Activated T-helper 1 cell treated with Interleukin-2 at 50 U/mL for 16 hours (primary cell): ENCODE data around the gene OCA2.

Experiments
- DNase-seq: peaks from one replicate; pipeline ENCODE4 v3.0.0-alpha.2; 2020; ENCODE audit warnings: low read depth

Gene OCA2

DNA sequence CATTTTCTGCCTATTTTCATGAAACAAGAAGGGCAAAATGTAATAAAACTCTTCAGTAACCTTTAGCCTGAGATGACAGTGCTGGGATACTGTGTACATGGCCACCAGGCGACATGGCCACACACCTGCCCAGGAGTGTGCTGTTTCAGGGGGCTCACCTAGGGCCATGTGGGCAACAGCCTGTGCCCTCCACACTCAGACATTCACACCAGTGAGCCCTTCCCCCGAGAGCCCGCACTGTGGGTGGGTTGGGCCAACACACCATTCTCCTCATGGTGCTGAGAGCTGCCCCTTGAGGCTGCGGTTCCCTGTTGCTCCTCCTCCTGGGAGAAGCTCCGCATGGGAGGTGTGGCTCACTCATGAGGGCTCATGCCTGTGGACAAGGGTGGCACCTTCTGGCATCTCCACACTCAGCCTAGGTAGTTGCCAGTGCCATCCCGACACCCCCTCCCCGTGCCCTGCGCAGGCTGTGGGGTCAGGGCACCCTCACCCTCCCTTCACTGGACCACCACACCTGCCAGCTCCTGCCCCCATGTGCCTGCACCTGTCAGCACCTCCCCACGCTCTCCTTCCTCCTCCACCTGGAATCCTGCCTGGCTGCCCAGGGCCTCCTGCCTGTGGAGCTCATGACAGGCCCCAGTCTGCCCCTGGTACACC, 19.7 kb downstream of the OCA2 start:
- no peak for DNase-seq

DNA sequence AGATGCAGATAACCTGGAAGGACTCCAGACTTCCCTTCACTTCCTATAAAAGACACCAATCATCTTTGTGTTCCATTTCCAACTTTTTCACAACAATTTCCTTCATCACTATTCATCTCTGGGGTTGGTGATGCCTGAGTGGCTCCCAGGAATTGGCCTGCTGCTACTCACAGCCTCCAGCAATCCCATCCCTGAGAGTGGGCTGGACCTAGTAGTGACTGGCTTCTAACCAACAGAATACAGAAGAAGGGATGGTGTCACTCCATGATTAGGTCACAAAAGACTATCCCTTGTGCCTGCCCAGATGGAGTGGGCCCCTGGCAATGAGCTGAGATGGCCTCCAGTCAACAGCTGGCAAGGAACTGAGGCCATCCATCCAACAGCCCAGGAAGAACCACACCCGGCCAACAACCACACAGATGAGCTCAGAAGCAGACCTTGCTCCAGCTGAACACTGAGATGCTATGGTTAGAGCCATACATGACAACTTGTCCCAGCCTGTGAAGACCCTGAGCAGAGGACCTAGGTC, 20.9 kb downstream of the OCA2 start:
- DNase-seq: no peak

DNA sequence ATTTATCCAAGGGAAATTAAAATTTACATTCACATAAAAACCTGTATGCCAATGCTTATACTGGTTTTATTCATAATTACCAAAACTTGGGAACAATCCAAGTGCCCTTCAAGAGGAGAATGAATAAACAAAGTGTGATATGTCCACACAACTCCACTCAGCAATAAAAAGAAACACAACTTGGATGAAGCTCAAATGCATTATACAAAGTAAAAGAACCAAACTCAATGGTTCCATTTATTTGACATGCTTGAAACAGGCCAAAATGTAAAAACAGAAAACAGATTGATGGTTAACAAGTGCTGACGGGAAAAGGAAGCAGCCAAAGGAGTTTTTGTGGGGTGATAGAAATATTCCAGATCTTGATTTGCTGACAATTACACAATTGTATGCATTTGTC, 23.5 kb downstream of the OCA2 start:
- DNase-seq: no peak

DNA sequence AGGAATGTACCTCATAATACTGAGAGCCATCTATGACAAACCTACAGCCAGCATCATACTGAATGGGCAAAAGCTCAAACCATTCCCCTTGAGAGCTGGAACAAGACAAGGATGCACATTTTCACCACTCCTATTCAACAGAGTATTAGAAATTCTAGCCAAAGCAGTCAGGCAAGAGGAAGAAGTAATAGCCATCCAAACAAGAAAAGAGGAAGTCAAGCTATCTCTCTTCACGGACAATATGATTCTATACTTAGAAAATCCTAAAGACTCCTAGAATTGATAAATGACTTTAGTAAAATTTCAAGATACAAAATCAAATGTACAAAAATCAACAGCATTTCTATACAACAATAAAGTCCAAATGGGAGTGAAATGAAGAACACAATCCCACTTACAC, 30.2 kb downstream of the OCA2 start:
- no peak for DNase-seq

DNA sequence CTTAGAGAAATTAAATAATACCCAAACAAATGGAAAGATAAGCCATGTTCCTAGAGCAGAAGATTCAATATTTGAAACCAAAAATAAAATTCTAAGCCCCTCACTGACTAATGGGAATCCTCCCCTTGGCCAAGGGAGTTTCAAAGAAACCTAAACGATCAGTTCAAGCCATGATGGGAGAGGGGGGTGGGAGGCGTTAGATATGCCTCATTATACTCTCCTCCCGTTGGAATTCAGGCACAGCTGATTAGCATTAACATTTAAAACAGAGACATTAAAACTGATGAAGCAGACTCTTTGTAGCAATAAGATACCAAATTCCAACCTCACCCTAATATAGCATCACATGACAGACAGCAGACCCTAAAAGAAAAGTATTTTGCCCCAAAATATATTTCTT, 32.9 kb downstream of the OCA2 start:
- DNase-seq: no peak

DNA sequence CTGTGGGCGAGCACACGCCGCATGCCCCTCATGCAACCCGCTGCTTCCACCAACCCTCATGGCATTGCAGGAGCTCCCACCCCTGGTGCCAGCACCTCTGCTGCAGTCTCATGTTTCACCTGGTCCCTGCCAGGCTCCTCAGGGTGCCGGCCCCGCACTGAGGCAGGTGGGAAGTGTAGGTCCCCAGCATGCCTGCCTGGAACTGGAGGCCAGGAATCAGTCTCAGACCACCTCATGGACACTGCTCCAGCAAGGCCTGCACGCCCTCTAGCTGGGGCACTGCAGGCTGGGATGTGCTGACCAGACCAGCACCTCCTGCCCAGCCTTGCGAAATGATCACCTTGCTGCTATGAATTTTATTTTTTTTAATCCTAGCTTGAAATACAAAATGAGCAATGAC, 39.1 kb downstream of the OCA2 start:
- DNase-seq: no peak

DNA sequence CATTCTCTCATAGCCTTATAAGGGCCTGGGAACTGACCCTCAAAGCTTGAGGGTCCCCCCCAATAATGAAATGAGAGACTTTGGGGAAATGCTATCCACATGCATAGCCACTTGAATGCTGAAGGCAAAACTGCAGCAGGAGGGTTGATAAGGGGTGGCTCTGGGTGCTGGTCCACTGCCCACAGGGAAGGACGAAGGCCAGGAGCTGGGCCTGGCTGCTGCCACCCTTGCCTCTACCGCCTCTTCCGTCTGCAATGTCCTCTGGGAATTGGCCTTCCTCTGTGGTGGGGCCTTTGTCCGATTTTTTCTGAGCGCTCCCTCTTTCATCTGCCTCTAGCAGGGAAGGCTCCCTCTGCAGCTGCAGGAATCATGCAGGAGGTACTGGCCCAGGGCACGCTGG, 41.0 kb downstream of the OCA2 start:
- DNase-seq: no peak

DNA sequence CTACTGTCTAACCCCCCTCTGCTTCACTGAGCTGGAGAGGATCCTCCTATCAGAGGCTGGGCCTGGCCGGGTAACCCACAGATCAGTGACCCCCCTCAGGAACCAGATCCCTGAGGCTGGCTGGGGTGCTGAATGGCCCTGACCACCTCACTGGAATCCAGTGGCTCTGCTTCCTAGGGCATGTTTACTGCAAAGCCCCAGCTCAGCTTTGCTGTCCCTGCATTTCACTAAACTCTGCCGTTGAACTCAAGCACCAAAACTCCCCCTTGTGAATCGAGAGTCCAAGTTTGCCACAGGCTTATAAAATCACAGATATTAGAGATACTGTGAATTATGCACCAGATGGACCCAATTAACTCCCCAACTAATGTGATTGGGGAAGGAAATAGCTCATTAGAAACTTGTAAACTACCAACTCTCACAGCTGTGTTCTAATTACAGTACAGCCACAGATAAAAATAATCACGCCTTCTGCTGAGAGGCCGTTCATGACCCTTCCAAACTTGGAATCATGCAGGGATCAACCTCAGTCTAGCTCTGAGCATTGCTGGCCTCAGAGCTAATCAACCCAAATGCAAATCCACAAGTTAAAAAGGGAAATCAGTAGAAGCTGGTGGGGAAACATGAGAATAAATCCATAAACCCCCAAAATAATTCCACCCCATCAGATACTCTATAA, 47.0 kb downstream of the OCA2 start:
- no peak for DNase-seq

DNA sequence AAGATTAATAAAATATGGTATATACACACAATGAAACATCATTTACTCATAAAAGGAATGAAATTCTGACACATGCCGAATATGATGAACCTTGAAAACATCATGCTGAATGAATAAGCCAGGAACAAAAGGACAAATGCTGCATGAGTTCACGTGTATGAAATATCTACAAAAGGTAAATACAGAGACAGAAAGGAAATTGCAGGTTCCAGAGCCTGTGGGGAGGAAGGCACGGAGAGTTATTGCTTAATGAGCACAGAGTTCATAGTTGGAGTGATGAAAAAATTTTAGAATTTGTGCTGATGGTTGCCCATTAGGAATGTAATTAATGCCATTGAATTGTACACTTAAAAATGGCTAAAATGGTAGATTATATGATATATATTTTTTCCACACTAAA, 49.5 kb downstream of the OCA2 start:
- no peak for DNase-seq

DNA sequence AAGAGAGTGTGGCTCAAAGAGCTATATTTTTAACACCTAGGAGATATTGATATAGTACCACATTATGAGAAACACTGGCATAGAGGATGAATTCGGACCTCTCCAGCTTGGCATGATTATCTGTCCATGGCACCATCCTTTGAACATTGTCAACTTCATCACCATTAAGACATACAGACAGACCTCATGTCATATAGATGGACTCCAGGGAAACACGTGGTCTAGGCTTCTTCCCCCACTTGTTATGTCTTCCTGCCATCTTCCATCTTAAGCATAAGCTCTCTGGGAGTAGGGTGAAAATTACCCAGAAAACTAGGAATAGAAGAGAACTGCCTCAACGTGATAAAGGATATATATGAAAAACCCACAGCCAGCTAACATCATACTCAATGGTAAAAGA, 51.8 kb downstream of the OCA2 start:
- no peak for DNase-seq

DNA sequence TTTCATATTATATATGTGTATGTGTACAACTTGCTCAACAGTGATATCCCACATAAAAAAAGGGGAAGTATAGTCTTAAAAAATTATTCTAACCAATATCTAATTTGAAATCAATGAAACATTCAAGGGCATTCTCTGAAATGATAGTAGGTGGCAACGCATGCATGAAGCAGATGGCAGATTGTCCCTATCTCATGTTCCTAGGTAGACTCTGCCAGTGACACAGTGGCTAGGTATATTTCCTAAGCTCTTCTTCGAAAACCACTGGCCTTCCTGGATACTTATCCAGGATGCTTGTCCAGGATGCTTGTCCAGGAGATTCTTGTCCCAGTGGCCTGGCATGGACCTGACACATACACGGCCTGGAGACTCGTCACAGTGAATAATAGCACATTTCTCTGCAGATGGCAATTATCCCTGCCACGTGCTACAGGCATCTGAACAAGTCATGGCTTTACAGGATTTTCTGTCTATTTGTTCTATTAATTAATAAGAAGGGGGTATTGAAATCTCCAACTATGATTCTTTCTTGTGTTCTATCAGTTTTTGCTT, 54.9 kb downstream of the OCA2 start:
- DNase-seq: no peak

DNA sequence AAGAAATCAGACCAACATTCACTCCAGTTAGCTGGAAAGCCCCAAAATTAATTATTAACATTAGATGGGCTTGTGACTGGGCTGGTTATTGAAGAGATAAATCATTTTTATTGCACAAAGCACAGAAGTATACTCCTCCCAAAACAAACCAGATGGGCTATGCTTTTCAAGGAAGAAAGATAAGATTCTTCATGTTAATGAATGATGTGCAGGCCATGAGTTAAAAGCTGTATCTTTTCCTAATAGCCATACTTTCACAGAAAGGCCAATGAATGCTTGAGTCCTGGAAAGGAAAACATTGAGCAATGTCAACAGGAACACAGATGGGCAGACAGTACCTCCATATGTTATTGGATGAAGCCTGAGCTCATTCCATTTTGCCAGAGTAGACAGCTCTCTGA, 55.4 kb downstream of the OCA2 start:
- DNase-seq: no peak

DNA sequence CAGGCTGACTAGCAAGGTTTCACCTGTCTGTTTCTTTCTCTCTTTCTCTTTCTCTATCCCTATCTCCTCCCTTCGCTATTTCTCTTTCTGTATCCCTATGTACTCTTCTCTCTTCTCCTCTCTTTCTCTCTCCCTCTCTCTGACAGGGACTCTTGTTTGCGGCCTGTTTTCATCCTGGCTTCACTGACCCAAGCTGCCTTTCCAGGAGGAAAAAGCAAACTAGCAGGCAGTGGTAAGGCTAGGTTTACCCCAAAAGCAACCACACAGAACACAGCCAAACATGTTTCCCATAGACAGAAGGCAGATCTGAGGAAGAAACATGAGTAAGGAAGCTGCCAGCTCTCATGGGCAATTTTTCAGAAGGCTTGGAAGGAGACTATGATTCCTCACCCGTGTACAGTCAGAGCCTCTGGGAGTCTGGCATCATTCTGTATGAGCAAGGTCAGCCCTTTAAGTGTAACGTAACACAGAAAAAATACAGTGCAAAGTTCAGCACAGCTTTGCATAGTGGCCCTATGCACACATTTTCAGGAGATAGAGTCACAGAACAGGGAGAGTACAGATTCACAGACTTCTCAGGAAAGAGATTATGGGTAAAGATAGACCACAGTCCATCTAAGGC, 61.0 kb downstream of the OCA2 start:
- no peak for DNase-seq

DNA sequence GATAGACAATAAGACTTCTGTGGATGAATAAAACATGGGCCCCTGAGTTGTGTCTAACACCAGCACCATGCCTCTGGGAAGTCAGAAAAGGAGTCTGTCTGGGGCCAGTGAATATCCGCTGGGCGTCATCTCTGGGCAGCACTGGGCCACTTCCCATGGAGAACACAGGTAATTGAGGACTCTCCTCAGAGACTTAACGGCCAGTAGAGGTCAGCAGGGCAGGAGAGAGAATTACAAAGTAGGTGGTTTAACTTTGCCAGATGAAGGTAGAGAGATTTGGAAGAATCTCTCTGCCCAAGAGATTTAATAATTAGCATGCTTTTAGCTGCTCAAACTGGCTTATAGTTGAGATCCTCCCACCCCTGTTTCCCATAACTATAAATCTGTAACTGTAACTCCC, 65.7 kb downstream of the OCA2 start:
- DNase-seq: no peak

DNA sequence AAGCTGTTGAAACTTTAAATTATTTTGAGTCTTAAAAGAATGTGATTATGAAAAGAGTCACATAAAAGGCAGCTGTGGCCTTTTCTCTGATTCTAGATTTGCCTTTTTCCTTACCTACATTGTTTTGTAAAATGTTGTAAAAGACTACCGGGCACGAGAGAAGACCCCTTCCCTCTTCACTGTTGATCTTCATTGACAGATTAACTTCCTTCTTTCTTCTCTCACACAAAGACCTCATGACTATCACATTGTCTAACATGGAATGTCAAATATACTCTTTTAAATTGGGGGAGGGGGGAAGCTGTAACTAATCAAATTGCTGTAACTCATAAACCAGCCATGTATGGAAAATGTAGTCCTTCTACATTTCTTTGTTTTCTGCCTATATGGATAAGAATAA, 68.3 kb downstream of the OCA2 start:
- no peak for DNase-seq

DNA sequence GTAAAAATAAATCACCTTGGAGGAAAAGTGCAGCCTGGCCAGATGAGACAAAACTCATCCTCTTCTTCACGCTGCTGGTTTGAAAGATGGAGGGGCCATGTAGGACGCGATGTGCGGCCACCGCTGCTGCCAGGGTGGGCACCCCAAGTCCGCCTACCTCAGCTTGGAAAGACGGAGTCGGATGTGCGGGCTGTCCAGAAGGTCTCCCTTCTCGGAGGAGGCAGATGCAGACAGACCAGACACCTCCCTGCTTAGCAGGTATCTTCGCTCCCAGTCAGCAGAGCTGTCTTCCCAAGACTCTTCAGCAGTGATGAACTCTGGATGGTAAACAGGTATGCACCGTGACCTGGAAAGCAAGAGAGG, 71.4 kb downstream of the OCA2 start:
- DNase-seq: no peak

DNA sequence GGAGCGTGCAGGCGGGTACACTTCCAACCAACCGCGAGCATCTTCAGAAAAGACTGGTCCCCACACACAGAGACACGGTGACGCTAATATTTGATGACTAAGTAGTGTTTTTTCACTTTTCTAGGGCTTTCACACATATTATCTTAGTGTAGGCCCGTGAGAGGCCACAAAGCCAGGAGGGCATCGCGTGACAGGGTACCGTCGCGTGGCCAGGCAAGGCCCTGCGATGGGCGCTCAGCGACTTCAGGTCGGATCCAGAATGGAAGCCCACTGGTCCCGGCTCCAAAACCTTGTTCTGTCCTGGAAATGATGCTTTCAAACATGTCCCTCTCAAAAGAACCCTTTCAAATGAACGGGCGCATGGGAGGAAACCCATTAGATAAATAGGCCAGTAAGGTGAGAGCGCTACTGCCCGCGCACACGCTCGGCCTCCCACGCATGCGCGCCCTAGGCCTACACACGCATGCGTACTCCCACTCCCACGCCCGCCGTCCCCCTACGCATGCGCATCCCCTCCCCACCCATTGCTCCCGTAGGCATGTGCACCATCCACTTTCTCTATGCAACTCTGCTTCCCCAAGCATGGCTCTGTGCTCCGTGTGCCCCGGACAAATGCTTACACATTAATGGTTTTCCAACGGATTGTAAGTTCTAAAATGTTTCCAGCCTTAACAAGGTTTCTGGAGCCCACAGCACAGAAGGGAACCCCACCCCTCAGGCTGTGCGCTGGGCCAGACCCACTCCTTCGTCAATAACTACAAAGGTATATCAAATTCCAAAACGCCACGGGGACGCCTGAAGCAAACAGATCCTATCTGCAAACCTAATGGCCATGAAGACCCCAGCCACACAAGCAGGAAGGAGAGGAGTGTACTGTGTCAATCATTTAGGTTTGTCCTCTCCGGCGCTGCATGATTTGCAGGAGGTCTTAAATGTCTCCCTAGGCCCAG, 72.1 kb downstream of the OCA2 start:
- no peak for DNase-seq

DNA sequence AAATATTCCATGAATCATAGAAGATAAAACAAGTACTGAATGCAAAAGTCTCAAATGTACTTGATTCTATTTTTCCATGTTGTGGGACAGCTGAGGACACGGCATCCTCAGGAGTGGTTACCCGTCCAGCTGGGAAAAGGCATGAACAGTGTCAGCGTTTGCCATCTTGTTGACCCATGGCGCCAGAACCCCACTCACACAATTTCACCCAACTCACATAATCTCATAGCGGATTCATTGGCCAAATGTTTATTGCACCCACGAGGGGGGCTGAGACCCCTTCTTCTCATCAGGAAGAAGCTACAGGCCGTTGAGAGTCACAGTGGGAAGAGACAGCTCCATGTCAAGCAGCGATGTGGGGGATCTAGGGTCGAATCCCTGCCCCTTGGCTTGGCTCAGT, 72.9 kb downstream of the OCA2 start:
- DNase-seq: no peak

DNA sequence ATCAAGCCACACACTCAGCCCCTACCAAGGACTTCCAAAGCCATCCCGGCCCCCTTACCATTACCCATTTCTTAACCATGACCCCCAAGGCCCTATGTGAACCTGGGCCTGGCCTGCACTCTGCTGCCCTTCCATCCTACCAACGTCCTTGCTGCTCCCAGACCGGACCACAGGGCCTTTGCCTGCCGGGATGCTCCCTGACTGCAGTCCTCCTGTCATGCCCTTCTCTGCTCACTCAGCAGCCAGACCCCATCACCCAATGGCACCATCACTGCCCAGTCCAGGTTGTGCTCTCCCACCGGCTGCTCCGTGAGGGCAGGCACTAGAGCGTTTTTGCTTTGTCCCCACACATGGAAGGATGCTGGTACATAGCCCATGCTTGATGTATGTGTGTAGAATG, 73.7 kb downstream of the OCA2 start:
- DNase-seq: no peak

DNA sequence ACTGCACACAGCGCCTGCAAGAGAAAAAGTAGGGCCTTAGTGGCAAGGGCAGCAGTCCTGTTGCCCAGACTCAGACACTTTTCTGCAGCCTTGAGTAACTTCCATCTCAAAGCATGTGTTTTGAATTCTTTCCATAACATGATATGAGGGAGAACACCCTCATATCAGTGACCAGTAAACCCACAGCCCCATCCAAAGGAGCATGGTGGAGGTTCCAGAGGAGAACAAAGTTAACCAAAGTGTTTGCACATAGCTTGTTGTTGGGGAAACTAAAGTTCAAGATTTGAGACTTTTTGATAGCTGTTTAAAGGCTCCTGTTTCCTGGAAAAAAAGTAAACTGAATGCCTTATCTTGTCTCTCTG, 74.2 kb downstream of the OCA2 start:
- no peak for DNase-seq

DNA sequence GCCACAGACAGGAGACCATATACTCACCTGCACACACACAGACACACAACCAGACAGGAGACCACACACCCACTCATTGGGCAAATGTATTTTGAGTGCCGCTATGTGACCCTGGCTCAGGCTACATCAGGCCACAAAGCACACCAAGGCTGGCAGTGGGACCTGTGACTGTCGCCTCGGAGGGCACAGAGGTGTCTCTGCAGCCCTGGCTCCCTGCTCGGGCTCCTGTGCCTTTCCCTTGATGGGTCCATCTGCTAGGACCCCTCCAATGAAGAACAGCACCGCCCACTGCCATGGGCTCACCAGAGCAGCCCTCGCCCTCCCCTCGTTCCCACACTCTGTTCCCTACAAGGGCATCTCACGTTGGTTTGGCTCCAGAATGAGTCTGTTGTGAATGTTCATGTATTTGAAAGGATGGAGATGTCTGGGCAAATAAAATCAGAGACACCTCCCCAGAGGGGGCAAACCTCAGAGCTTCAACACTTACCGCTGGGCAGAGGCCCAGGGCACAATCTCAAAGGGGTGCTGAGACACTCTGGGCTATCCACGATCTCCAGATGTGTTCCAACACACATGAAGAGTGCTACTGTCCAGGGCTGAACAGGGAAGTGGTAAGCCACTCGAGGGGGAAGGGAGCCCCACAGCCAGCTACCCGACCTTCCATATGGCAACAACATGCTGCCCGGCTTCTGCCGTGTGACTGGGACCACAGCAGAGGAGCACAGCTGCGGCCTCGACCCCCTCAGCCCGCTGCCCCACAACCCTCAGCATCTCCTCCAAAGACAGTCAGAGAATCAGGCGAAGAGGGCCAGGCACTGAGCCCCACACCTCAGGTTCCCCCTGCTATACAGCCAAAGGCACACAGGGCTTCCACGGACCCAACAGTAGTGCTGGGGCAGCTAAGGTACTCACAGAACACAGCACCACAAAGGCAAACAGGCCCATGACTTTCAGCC, 74.9 kb downstream of the OCA2 start:
- no peak for DNase-seq
